RWPE2 (cell line): Measurements from ENCODE around the gene MED13.
"Not testable (repeated sequence)": the region's sequence is repeated elsewhere in the genome, so short reads cannot be mapped to it uniquely, and the experiment has no call there.

ENCODE experiments used
- ATAC-seq: fragments of 200-7000 bp; cut with Tn5 transposase; 3 replicates; pipeline ENCODE4 v1.9.1; 2021; ENCODE audit warnings: low read depth
- DNase-seq: peaks from one replicate; pipeline ENCODE4 v3.0.0-alpha.2; 2020; ENCODE audit warnings: low spot score
- H3K27ac ChIP-seq: fragments of 450-650 bp; 2 replicates; pipeline ENCODE4 v1.5.1; 2017; ENCODE audit warnings: mild to moderate bottlenecking; ENCODE audit not compliant: poor library complexity, severe bottlenecking
- H3K27me3 ChIP-seq: fragments of 250-450 bp; sonication (Bioruptor Pico); 2 replicates; pipeline ENCODE4 v1.5.1; 2021; ENCODE audit warnings: mild to moderate bottlenecking, moderate library complexity; ENCODE audit not compliant: insufficient read depth, poor library complexity, severe bottlenecking
- H3K36me3 ChIP-seq: fragments of 250-450 bp; sonication (Bioruptor Pico); 2 replicates; pipeline ENCODE4 v1.5.1; 2020; ENCODE audit warnings: low read depth, mild to moderate bottlenecking, moderate library complexity
- H3K4me1 ChIP-seq: fragments of 250-450 bp; sonication (Bioruptor Pico); 2 replicates; pipeline ENCODE4 v1.5.1; 2021; ENCODE audit warnings: mild to moderate bottlenecking, moderate library complexity; ENCODE audit not compliant: insufficient read depth, poor library complexity, severe bottlenecking
- H3K4me3 ChIP-seq: fragments of 250-450 bp; sonication (Bioruptor Pico); 2 replicates; pipeline ENCODE4 v1.5.1; 2021; ENCODE audit warnings: mild to moderate bottlenecking, moderate library complexity; ENCODE audit not compliant: severe bottlenecking
- H3K9me3 ChIP-seq: fragments of 250-450 bp; sonication (Bioruptor Pico); 2 replicates; pipeline ENCODE4 v1.5.1; 2021; ENCODE audit warnings: mild to moderate bottlenecking, moderate library complexity; ENCODE audit not compliant: severe bottlenecking
- TF ChIP-seq, protein P1 (sequence below): fragments of 450-650 bp; IDR thresholded peaks from one replicate; pipeline ENCODE4 v1.5.1; 2017; ENCODE audit warnings: mild to moderate bottlenecking, moderate library complexity; ENCODE audit not compliant: poor library complexity, severe bottlenecking

The MED13 gene

DNA sequence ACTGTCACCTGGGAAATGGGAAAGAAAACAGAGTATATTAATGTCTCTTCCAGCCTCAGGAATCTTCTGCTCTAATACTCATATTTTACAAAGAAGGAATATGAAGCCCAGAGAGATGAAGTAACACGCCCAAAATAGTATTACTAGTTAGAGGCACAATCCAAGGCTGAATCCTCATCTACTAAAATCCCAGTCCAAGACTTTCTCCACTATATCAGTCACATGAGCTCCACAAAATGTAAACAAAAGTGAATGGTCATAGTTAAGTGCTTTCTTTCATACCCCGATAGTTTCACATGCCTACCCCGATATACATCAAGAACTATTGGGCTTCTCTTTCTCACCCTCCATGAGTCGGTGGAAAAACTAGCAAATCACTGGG, 138.3 kb downstream of the MED13 start:
- TF ChIP-seq, protein P1, sequence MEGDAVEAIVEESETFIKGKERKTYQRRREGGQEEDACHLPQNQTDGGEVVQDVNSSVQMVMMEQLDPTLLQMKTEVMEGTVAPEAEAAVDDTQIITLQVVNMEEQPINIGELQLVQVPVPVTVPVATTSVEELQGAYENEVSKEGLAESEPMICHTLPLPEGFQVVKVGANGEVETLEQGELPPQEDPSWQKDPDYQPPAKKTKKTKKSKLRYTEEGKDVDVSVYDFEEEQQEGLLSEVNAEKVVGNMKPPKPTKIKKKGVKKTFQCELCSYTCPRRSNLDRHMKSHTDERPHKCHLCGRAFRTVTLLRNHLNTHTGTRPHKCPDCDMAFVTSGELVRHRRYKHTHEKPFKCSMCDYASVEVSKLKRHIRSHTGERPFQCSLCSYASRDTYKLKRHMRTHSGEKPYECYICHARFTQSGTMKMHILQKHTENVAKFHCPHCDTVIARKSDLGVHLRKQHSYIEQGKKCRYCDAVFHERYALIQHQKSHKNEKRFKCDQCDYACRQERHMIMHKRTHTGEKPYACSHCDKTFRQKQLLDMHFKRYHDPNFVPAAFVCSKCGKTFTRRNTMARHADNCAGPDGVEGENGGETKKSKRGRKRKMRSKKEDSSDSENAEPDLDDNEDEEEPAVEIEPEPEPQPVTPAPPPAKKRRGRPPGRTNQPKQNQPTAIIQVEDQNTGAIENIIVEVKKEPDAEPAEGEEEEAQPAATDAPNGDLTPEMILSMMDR: no peak
- H3K4me3 ChIP-seq: peak overlapping the region; percentile 60
- H3K4me1 ChIP-seq: peaks cover 9% of the 10 kb centered on the region
- DNase-seq (no peak), ATAC-seq (no peak; the same call in 2 of the 3 replicates)
- H3K27ac ChIP-seq: peak overlapping the region; percentile 37
- peaks cover 42% of the 10 kb centered on the region for H3K36me3 ChIP-seq
- H3K9me3 ChIP-seq: no peaks in the 10 kb centered on the region
- H3K27me3 ChIP-seq: no peaks in the 10 kb centered on the region

DNA sequence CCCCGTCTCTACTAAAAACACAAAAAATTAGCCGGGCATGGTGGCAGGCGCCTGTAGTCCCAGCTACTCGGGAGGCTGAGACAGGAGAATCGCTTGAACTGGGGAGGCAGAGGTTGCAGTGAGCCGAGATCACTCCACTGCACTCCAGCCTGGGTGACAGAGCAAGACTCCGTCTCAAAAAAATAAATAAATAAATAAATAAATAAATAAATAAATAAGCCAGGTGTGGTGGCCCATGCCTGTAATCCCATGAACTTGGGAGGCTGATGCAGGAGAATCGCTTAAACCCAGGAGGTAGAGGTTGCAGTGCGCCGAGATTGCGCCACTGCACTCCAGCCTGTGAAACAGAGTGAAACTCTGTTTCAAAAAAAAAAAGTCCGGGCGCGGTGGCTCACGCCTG, 149.9 kb downstream of the MED13 start:
- not testable (repeated sequence) for ATAC-seq, H3K9me3 ChIP-seq, H3K4me1 ChIP-seq, DNase-seq, H3K4me3 ChIP-seq, H3K27me3 ChIP-seq, H3K27ac ChIP-seq
- peaks cover 79% of the 10 kb centered on the region for H3K36me3 ChIP-seq

DNA sequence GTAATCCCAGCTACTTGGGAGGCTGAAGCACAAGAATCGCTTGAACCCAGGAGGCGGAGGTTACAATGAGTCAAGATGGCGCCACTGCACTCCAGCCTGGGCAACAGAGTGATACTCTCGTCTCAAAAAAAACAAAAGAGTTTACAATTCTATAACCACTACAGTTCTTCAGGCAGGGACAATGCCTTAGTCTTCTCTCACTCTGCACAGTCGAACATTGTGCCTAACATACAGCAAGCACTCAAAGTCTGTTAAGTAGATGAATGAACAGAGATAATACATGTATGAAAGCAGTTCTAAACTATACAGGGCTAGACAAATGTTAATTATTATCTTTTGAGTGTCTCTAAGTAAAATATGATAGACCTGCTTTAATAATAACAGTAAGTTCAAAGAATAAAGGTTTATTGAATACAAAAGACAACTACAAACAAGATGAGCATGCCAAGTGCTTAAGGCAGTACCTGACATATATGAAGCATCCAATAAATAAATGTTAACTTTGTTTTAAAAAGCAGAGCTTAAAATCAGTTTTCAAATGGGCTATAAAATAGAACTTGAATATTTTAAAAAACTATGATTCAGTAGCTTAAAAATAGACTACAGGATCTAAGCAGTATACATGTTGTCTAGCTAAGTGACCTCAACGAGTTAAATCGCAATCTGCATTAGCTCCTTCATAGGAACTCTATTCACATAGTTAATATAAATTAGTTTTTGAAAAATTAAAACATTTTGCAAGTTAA, 156.6 kb downstream of the MED13 start:
- TF ChIP-seq, protein P1: no peak
- Histone ChIP-seq H3K4me3 (no peak overlapping the region), H3K27me3 (no peaks in the 10 kb centered on the region), H3K27ac (no peak overlapping the region), H3K36me3 (peaks cover 82% of the 10 kb centered on the region), H3K9me3 (no peaks in the 10 kb centered on the region), H3K4me1 (no peaks in the 10 kb centered on the region)
- ATAC-seq (no peak), DNase-seq (no peak)

DNA sequence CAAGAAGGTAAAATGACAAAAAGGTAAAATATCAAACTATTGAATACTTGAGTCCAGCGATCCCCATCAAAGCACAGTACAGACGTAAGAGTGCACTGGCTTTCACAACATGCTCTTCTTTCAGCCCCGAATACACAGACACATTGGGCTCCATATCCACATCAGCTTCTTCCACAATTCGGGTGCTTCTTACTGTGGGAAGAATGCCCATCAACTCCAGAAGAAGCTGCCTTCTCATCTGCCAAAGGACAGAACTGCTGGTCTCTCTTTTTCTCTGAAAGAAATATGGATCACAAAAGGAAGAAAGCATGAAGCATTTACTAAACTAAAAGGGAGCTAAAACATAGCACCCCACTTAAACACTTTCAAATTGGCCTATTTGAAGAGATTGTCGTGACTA, 157.7 kb downstream of the MED13 start:
- peaks cover 87% of the 10 kb centered on the region for H3K36me3 ChIP-seq
- DNase-seq (no peak), ATAC-seq (no peak)
- TF ChIP-seq, protein P1: no peak
- no peak overlapping the region for H3K4me3 ChIP-seq
- no peaks in the 10 kb centered on the region for H3K4me1 ChIP-seq
- H3K27ac ChIP-seq: no peak overlapping the region
- no peaks in the 10 kb centered on the region for H3K27me3 ChIP-seq
- H3K9me3 ChIP-seq: no peaks in the 10 kb centered on the region

DNA sequence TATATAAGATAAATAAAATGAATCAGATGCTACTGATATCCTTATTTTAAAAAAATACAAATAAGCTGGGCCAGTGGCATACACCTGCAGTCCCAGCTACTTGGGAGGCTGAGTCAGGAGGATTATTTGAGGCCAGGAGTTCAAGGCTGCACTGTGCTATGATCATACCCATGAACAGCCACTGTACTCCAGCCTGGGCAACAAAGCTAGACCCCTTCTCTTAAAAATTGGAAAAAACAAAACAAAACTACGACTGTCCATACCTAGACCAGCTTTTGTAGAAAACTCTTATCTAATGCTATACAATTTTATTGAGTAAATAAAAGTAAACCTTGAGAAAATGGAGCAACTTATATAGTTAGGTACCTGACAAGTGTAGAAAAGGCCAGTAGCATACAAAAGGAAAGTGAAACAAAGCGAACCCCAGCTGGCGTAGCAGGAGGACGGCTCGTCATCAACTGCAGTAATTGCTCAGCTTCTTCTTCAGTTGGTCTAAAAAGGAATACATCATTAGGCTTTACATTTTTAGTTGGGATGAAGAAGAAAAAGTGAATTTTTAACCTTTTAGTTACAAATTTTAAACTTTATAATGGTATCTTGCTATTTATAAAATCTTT, 160.9 kb downstream of the MED13 start:
- no peaks in the 10 kb centered on the region for H3K4me1 ChIP-seq
- H3K9me3 ChIP-seq: no peaks in the 10 kb centered on the region
- H3K4me3 ChIP-seq: no peak overlapping the region
- H3K36me3 ChIP-seq: peaks cover 80% of the 10 kb centered on the region
- no peak for ATAC-seq
- DNase-seq: no peak
- TF ChIP-seq, protein P1: no peak
- no peaks in the 10 kb centered on the region for H3K27me3 ChIP-seq
- no peak overlapping the region for H3K27ac ChIP-seq
